GM12892 (cell line): ENCODE measurements around the gene HRH1.

ENCODE experiments used
- POLR2A ChIP-seq: IDR thresholded peaks from 2 replicates; pipeline ENCODE4 v1.6.1; 2011; ENCODE audit warnings: low read depth, low read length, control low read depth
- POLR2AphosphoS5 ChIP-seq: IDR thresholded peaks from 2 replicates; pipeline ENCODE4 v1.6.1; 2011; ENCODE audit warnings: low read depth, low read length, control low read depth

- no peak for TF ChIP-seq POLR2A
- no peak for TF ChIP-seq POLR2AphosphoS5
Observed at GRCh38 chr3:11126653-11127052, 27.6 kb upstream of the HRH1 start.
